ENCODE measurements around the gene ENTPD1. TPM values are rescaled to one million over a fixed set of nuclear protein-coding genes. Genes with fewer than 3 reads are reported as not detected.

The ENTPD1 gene
- total RNA-seq, 1 donor from 2014 or later, result 1.6 TPM

DNA sequence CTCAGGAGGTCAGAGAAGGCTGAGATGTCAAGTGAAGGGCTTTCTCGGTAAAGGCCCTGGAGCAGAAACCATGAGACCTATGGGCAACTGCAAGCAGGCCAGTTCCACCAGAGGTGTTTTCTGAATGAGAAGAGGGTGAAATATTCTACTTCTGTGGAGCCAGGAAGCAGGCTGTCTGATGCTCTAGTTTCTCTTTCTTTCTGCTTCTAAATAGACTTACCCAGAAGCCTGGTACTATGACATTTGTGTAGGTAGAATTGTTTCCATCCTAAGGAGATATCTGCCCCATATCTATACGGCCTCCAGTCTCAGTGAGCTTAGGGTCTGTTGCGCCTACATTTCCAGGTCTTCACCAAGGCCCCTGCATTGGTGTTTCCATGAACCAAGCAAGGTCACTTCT, 78.4 kb downstream of the ENTPD1 start:
- H3F3A ChIP-seq (ENCODE audit: low read depth), result no peaks in the 10 kb centered on the region
- Mint-ChIP-seq H3K27me3 (ENCODE audit: insufficient read depth, low read depth) (peaks cover 13% of the 10 kb centered on the region), H3K4me1 (peaks cover 15% of the 10 kb centered on the region), H3K9me3 (peaks cover 5% of the 10 kb centered on the region), H3K36me3 (no peaks in the 10 kb centered on the region), H3K4me3 (no peak overlapping the region), H3K27ac (no peak overlapping the region)
- no peaks in the 10 kb centered on the region for H3K9me3 ChIP-seq (ENCODE audit: low read depth)
- H3K79me2 ChIP-seq (ENCODE audit: low read depth), result no peaks in the 10 kb centered on the region
- peaks cover 12% of the 10 kb centered on the region for H3K4me1 ChIP-seq
- H4K20me1 ChIP-seq (ENCODE audit: low read depth), result no peaks in the 10 kb centered on the region
- no peak overlapping the region for H2AFZ ChIP-seq (replicated peaks)
- no peak overlapping the region for H3K4me3 ChIP-seq
- no peaks in the 10 kb centered on the region for H3K36me3 ChIP-seq
- H3K27me3 ChIP-seq, result no peaks in the 10 kb centered on the region
- H3K4me2 ChIP-seq, result no peak overlapping the region
- H3K27ac ChIP-seq, result no peak overlapping the region
- TF ChIP-seq EZH2phosphoT487 (IDR thresholded peaks at IDR 0.05) (no peak), EZH2 (IDR thresholded peaks at IDR 0.05) (no peak), CTCF (IDR thresholded peaks at IDR 0.05) (no peak)
- H3K9ac ChIP-seq, result no peak overlapping the region
- no peak for DNase-seq (ENCODE audit: low spot score)

GRCh38 chr10:95835149-95835860, 79.3 kb downstream of the ENTPD1 start:
- H3K4me1 Mint-ChIP-seq, result peaks cover 13% of the 10 kb centered on the region
- no peaks in the 10 kb centered on the region for H4K20me1 ChIP-seq (ENCODE audit: low read depth)
- H3K27me3 Mint-ChIP-seq (ENCODE audit: insufficient read depth, low read depth), result peaks cover 13% of the 10 kb centered on the region
- no peaks in the 10 kb centered on the region for H3K9me3 ChIP-seq (ENCODE audit: low read depth)
- H3K4me2 ChIP-seq, result no peak overlapping the region
- no peak overlapping the region for H3K4me3 ChIP-seq
- TF ChIP-seq EZH2phosphoT487 (IDR thresholded peaks at IDR 0.05), result no peak
- no peak for TF ChIP-seq CTCF (IDR thresholded peaks at IDR 0.05)
- no peak for TF ChIP-seq EZH2 (IDR thresholded peaks at IDR 0.05)
- no peak overlapping the region for H3K9ac ChIP-seq
- H3K36me3 ChIP-seq, result no peaks in the 10 kb centered on the region
- H3K79me2 ChIP-seq (ENCODE audit: low read depth), result no peaks in the 10 kb centered on the region
- no peak overlapping the region for H3K4me3 Mint-ChIP-seq
- H3K36me3 Mint-ChIP-seq, result no peaks in the 10 kb centered on the region
- H2AFZ ChIP-seq (replicated peaks), result no peak overlapping the region
- no peaks in the 10 kb centered on the region for H3F3A ChIP-seq (ENCODE audit: low read depth)
- no peak overlapping the region for H3K27ac Mint-ChIP-seq
- peaks cover 15% of the 10 kb centered on the region for H3K4me1 ChIP-seq
- DNase-seq (ENCODE audit: low spot score), result no peak
- H3K27me3 ChIP-seq, result no peaks in the 10 kb centered on the region
- no peak overlapping the region for H3K27ac ChIP-seq
- H3K9me3 Mint-ChIP-seq, result peaks cover 5% of the 10 kb centered on the region

DNA sequence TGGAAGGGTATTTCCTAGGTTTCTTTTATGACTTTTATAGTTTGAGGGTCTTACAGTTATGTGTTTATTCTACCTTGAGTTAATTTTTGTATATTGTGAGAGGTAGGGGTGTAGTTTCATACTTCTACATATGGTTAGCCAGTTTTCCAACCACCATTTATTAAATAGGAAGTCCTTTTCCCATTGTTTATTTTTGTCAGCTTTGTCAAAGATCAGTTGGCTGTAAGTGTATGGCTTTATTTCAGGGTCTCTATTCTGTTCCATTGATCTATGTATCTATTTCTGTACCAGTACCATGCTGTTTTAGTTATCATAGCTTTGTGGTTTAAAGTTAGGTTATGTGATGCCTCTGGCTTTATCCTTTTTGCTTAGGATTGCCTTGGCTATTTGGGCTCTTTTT, 79.9 kb downstream of the ENTPD1 start:
- Histone ChIP-seq H3K79me2 (ENCODE audit: low read depth) (no peaks in the 10 kb centered on the region), H3K9me3 (ENCODE audit: low read depth) (no peaks in the 10 kb centered on the region), H3K4me1 (peaks cover 15% of the 10 kb centered on the region), H3K27ac (no peak overlapping the region), H3K4me3 (no peak overlapping the region), H3K4me2 (no peak overlapping the region), H4K20me1 (ENCODE audit: low read depth) (no peaks in the 10 kb centered on the region), H2AFZ (replicated peaks) (no peak overlapping the region), H3K27me3 (no peaks in the 10 kb centered on the region), H3K36me3 (no peaks in the 10 kb centered on the region), H3K9ac (no peak overlapping the region), H3F3A (ENCODE audit: low read depth) (no peaks in the 10 kb centered on the region)
- Mint-ChIP-seq H3K27me3 (ENCODE audit: insufficient read depth, low read depth) (peaks cover 7% of the 10 kb centered on the region), H3K27ac (no peak overlapping the region), H3K4me1 (peaks cover 13% of the 10 kb centered on the region), H3K36me3 (no peaks in the 10 kb centered on the region), H3K9me3 (peaks cover 2% of the 10 kb centered on the region), H3K4me3 (no peak overlapping the region)
- no peak for TF ChIP-seq EZH2 (IDR thresholded peaks at IDR 0.05)
- no peak for TF ChIP-seq EZH2phosphoT487 (IDR thresholded peaks at IDR 0.05)
- TF ChIP-seq CTCF (IDR thresholded peaks at IDR 0.05), result no peak
- no peak for DNase-seq (ENCODE audit: low spot score)

Data from neural progenitor cell (in vitro differentiated cells).